ENCODE results near the gene ACTL10.
"Not testable (repeated sequence)": the region's sequence is repeated elsewhere in the genome, so short reads cannot be mapped to it uniquely, and the experiment has no call there.

The ACTL10 gene

DNA sequence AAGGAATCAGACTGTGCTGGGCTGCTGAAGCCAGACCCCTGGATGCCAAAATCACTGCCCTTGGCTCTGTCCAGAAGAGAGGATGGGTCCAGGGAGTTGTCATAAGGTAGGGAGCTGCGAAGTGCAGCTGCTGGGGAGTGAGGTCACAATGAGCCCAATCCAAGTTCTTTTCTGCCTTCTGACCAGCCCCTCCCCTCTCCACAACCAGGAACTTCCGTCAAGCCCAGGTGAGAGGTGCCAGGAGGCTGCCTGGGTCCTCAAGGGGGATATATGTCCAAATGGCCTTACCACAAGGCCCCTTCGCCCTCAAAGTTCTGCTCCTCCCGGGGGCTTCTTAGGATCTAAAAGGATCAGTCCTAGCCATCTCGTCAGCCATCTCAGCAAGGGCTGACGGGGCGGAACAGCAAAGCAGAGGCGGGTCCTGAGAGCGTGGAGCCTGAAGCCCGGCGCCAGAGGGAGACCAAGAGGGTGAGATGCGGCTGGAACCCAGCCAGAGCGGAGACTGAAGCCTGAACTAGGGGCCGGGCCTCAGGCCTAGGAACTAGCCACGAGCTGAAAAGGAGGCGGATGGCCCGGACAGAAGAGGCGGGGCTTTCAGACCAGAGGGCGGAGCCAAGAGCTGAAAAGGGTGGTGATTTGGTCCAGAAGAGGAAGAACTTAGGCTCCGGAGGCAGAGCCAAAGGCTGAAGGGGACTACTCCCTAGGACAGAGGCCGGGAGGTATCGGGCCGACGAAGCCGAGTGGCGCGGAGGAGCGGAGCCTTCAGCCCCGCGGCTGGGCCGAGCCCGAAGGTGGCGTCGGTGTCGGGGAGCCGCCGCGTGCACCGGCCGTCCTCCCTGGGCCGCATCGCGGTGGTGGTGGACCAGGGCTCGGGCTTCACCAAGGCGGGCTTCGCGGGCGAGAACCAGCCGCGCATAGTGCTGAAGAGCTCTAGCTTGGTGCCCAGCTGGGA lies at the start of gene ACTL10:
Gene ACTL10, plus strand, starts transcription at position 651 of the 952 bp plus-strand sequence. CDS start 555 bp downstream, outside the sequence.
- peak; percentile 85 to 86 for DNase-seq (ENCODE audit: low read depth in 2 of 2)

DNA sequence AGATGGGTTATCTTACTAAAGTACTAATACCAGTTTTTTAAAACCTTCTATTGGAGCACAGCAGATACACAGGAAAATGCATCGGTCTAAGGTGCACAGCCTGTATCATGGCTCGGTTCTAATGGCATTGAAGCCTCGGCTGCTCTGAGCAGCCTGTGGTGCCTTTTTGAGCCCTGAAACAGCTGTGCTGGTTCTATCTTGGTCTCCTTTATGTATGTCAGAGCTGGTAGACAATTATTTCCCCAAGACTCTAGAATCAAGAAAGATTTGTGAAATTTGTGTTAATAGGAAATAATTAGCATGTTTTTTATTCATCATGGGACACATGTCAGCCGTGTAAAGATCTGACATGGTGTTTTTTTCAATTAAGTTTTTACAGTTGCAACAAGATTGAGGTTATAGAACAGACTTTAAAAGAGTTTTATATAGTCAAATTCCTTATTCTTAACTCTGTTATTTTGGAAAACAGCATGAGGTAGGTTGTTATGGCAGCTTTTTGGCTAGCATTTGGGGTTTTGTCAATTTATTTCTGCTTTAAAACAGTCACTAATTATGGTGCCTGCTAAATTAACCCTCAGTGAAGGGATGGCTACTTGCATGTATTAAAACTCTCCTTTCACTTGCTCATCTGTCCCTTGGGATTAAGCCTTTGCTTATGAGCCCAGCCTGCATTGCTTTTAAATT lies 44.9 kb upstream of the ACTL10 start:
- DNase-seq (ENCODE audit: low read depth in 2 of 2) = no peak

DNA sequence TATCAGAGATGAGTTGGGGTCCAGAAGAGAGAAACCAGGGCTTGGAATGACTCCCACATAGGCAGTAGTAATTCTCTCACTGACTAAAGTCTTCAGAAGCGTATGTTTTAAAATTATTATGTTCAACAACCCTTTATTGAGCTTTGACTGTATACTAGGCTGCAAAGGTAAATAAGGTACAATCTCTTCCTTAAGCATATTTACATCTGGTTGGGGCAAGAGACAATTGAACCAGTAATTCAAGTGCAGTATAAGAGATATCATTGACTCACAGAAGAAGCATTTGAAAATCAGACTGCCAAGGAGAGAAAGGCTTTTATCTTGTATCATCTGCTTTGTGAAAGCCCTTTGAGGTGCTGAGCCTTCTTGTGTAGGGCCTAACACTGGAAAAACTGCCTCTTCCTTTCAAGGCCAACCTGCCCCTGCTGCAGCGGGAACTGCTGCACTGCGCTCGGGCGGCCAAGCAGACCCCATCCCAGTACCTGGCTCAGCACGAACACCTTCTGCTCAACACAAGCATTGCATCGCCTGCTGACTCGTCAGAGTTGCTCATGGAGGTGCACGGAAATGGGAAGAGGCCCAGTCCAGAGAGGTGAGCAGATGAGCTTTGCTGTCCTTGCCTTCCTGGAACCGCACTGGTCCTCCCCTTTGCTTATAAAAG lies 43.9 kb upstream of the ACTL10 start:
- DNase-seq (ENCODE audit: low read depth in 2 of 2) = no peak

- no peak for DNase-seq (ENCODE audit: low read depth in 2 of 2)
Measured at GRCh38 chr20:33624399-33624798, 42.3 kb upstream of the ACTL10 start.

- DNase-seq (ENCODE audit: low read depth in 2 of 2) = no peak
Measured at GRCh38 chr20:33626190-33626589, 40.6 kb upstream of the ACTL10 start.

GRCh38 chr20:33627577-33628216 lies 39.0 kb upstream of the ACTL10 start:
- no peak for DNase-seq (ENCODE audit: low read depth in 2 of 2)

DNA sequence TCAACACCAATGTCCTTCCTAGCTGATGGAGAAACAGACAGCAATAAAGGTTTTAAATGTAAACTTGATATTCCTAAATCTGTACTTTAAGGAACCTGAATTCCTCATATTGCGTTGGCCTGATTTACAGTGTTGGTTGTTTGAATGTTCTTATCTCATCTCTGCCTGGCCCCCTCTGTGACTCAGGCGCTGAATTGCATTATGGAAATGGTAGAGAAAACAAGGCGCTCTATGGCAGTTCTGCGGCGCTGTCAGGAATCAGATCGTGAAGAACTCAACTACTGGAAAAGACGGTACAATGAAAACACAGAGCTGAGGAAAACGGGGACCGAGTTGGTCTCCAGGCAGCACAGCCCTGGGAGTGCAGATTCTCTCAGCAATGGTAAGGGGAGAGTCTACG lies 37.2 kb upstream of the ACTL10 start:
- DNase-seq (ENCODE audit: low read depth in 2 of 2) = no peak

DNA sequence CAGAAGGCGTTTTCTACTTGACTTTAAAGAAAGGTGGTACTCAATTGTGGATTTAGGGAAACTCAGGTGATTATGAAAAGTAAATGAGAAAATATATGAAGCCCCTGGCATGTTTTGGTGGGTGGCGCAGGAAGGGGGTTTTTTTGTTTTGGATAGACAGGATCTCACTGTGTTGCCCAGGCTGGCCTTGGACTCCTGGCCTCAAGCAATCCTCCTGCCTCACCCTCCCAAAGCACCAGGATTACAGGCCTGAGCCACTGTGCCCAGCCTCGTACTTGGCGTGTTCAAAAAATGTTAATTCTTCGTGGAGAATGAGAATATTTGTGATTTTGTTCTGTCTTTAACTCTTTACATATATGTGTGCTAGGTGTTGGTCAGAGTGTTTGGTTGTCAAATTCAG lies 36.8 kb upstream of the ACTL10 start:
- DNase-seq (ENCODE audit: low read depth in 2 of 2) = no peak

DNA sequence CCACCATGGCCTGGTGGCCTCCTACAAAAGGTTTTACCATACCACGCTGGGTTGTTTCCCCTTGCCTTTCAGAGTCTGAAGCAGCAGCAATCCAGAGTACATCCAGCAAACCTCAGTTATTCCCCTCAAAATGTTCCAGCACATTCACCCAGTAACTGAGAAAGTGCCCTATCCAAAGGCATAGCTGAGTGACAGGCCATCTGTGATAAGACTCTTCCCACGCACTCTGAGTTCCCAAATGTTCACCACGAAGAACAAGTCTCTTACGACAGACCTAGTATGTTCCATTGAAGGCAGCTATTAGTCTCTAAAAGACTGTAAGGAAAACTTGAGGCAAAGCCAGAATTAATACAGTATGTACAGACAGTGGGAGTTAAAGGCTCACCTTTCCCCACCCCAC lies 36.2 kb upstream of the ACTL10 start:
- DNase-seq (ENCODE audit: low read depth in 2 of 2) = no peak

GRCh38 chr20:33631910-33632309 lies 34.8 kb upstream of the ACTL10 start:
- not testable (repeated sequence) for DNase-seq (ENCODE audit: low read depth in 2 of 2)

- DNase-seq (ENCODE audit: low read depth in 2 of 2) = no peak
Measured at GRCh38 chr20:33635341-33635740, 31.4 kb upstream of the ACTL10 start.

DNA sequence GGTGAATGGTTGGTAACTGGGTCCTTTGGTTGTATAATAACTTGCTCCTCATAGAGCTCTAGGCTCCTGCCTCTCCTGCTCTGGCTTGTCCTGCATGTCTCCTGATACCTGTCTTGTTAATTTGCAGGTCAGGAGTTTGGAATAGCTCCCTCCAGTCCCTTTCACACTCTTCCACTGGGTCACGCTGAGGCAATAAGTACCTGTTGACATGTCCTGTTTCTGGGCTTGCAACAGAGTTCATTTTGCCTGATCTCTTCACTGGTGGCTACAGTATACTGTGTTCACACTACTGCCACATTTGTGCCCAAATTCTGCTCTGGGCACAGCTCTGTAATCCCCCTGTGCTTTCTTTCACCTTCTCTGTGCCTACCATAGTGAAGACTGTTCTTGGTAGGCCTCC lies 30.0 kb upstream of the ACTL10 start:
- no peak for DNase-seq (ENCODE audit: low read depth in 2 of 2)

GRCh38 chr20:33640287-33640686 lies 26.5 kb upstream of the ACTL10 start:
- DNase-seq (ENCODE audit: low read depth in 2 of 2) = no peak

GRCh38 chr20:33644313-33645071 lies 22.3 kb upstream of the ACTL10 start:
- no peak for DNase-seq (ENCODE audit: low read depth in 2 of 2)

- no peak for DNase-seq (ENCODE audit: low read depth in 2 of 2)
Measured at GRCh38 chr20:33645072-33645358, 21.7 kb upstream of the ACTL10 start.

- no peak for DNase-seq (ENCODE audit: low read depth in 2 of 2)
Measured at GRCh38 chr20:33645396-33645795, 21.3 kb upstream of the ACTL10 start.

GRCh38 chr20:33646191-33646590 lies 20.6 kb upstream of the ACTL10 start:
- no peak for DNase-seq (ENCODE audit: low read depth in 2 of 2)

GRCh38 chr20:33646959-33647602 lies 19.7 kb upstream of the ACTL10 start:
- DNase-seq (ENCODE audit: low read depth in 2 of 2) = not testable (repeated sequence)

GRCh38 chr20:33647603-33648395 lies 18.9 kb upstream of the ACTL10 start:
- no peak for DNase-seq (ENCODE audit: low read depth in 2 of 2)

DNA sequence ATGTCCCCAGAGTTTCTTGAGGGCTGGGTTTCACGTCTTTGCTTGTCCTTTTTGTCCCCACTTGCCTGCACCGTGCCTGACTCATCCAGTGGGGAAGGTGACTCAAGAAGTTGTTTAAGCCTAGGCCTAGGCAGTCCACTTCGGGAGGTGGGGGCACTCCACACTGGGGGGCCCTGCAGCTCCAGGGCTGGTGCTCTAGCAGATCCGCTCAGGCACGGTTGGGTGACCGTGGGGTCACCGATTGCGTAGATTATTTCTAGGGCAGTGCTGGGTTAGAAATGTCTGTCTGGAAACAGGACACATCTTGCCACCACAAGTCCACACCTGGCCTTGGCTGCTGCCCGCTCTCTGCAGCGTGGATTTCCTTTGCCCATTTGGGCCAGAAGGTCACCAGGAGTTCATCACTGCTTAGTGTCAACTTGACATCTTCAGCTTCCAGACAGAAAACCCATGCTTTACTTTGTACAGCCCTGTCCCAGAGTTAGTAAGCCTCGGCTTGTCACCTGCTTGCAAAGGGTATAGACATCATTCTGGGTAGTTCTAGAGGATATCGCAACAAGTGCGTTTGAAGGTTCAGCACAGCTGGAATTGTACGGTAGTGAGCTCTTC lies 18.2 kb upstream of the ACTL10 start:
- DNase-seq (ENCODE audit: low read depth in 2 of 2) = no peak
